K562 (cell line): Measurements from ENCODE around the gene PIBF1.

Source experiments
- ETV6 ChIP-seq, 3 experiments: fragments of 150-350 bp in 1 of 3; sonication (generic) in 1 of 3; formaldehyde crosslinking in 1 of 3; IDR thresholded peaks; 2 replicates each; pipeline versions ENCODE4 v1.6.1 to v1.8.0; 2014 to 2022; ENCODE audit warnings: borderline replicate concordance in 2 of 3, low read depth in 2 of 3, antibody characterized with exemption in 1 of 3, low read length in 1 of 3, mild to moderate bottlenecking in 1 of 3, missing genetic modification reagents in 1 of 3
- POLR2A ChIP-seq: fragments of 450-650 bp; conservative IDR thresholded peaks from 2 replicates; pipeline ENCODE4 v1.6.1; 2016
- STAT6 ChIP-seq: sonication (generic); formaldehyde crosslinking; IDR thresholded peaks from 2 replicates; pipeline ENCODE4 v1.8.1; 2023; ENCODE audit warnings: mild to moderate bottlenecking, missing genetic modification reagents
- ZBED1 ChIP-seq: IDR thresholded peaks from 2 replicates; pipeline ENCODE4 v1.6.1; 2014

DNA sequence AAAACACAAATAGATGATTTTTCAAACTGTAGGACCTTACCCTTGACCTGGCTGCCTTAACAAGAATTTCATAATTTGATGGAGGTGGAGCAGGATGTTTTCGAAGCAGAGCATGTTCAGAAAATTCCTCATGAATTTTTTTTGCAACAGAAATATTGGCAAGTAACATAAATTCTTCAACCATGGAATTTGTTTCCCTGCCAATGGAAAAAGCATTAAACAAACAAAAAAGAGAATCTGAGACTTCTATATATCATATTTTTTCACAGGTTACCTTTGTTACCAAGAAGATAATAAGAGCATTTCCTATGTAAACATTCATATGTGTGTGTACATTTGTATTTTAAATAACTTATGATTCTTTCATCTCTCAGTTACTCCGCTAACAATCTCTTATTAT is 18.5 kb upstream of the PIBF1 start:
- no peak for TF ChIP-seq ZBED1
- no peak for TF ChIP-seq POLR2A
- TF ChIP-seq STAT6: no peak
- no peak for TF ChIP-seq ETV6 (IDR thresholded peaks at IDR 0.05; ENCODE audit: borderline replicate concordance in 1 of 2, low read depth in 2 of 2, low read length in 1 of 2)
- no peak for TF ChIP-seq ETV6 (CRISPR knock-in tag; IDR thresholded peaks at IDR 0.05; ENCODE audit: borderline replicate concordance)
